Esophagus muscularis mucosa (tissue), 4 donors: ENCODE data around the gene ACTR6.

Experiments used
- CTCF ChIP-seq, 3 experiments: fragments of 200-600 bp in 2 of 3; fragments of 450-650 bp in 1 of 3; sonication (generic) in 2 of 3; IDR thresholded peaks; one replicate each; pipeline ENCODE4 v1.5.1; 2017 to 2019; ENCODE audit warnings: antibody characterized with exemption in 3 of 3, mild to moderate bottlenecking in 2 of 3, moderate library complexity in 1 of 3
- EP300 ChIP-seq: sonication (generic); formaldehyde crosslinking; IDR thresholded peaks from one replicate; pipeline ENCODE4 v1.6.1; 2017; ENCODE audit warnings: antibody characterized with exemption
- POLR2A ChIP-seq: fragments of 450-650 bp; IDR thresholded peaks from one replicate; pipeline ENCODE4 v1.6.1; 2017; ENCODE audit warnings: antibody characterized with exemption, moderate library complexity, mild to moderate bottlenecking, low read depth

- TF ChIP-seq CTCF (IDR thresholded peaks at IDR 0.05) (no peak), EP300 (no peak), POLR2A (no peak)
Observed at GRCh38 chr12:100214518-100214917, 13.9 kb downstream of the ACTR6 start.
